H1 (cell line): ENCODE measurements around the gene COQ9. TPM values are rescaled to one million over a fixed set of nuclear protein-coding genes. Genes with fewer than 3 reads are reported as not detected.

Source experiments
- CBX8 ChIP-seq: fragments of 300-800, 300-1000 bp; sonication (generic); IDR thresholded peaks from 2 replicates; pipeline ENCODE4 v1.7.1; 2016; ENCODE audit warnings: low read depth, low read length, borderline replicate concordance
- CHD1 ChIP-seq: IDR thresholded peaks from 2 replicates; pipeline ENCODE4 v1.6.1; 2012; ENCODE audit warnings: low read depth, low read length, improper control_type of control experiment
- HDAC2 ChIP-seq, 2 experiments: fragments of 300-600 bp in 1 of 2; sonication (generic) in 1 of 2; IDR thresholded peaks; 2 replicates each; pipeline ENCODE4 v1.6.1; 2011 to 2012; ENCODE audit warnings: low read depth in 2 of 2, low read length in 2 of 2, mild to moderate bottlenecking in 2 of 2, moderate library complexity in 2 of 2, borderline replicate concordance in 1 of 2, inconsistent platforms in 1 of 2
- HDAC6 ChIP-seq: IDR thresholded peaks from one replicate; pipeline ENCODE4 v1.7.1; 2012; ENCODE audit warnings: low read depth, mild to moderate bottlenecking, inconsistent platforms, low read length, moderate library complexity
- MAFK ChIP-seq: IDR thresholded peaks from 2 replicates; pipeline ENCODE4 v1.6.1; 2012; ENCODE audit warnings: low read depth, mild to moderate bottlenecking, improper control_type of control experiment, low read length
- NANOG ChIP-seq: IDR thresholded peaks from 2 replicates; pipeline ENCODE4 v1.6.1; 2011; ENCODE audit warnings: low read length, low read depth, mild to moderate bottlenecking, inconsistent platforms; ENCODE audit not compliant: insufficient read depth, poor library complexity, severe bottlenecking
- SIX5 ChIP-seq: IDR thresholded peaks from 2 replicates; pipeline ENCODE4 v1.6.1; 2011; ENCODE audit warnings: mild to moderate bottlenecking, low read depth, low read length
- TBP ChIP-seq: IDR thresholded peaks from 2 replicates; pipeline ENCODE4 v1.6.1; 2011; ENCODE audit warnings: low read depth, low read length, improper control_type of control experiment
- polyA plus RNA-seq, 7 experiments: library from polyadenylated mRNA; depleted of rRNA in 3 of 7; stranded (reverse) in 5 of 7; unstranded in 2 of 7; fragments of >200 nt in 5 of 7; fragments of 200-250 nt in 2 of 7; gene quantifications; 1 replicate in 5 of 7; 2 replicates in 1 of 7; 4 replicates in 1 of 7; pipeline versions ENCODE4 v1.2.1 to v1.2.3, GENCODE V29; 2011 to 2013; ENCODE audit warnings: missing spikeins in 2 of 7, mixed read lengths in 2 of 7
- total RNA-seq: library from RNA; stranded (reverse); fragmentation: NEBNext Ultra II Directional; extraction: Animal tissue kit (Norgen Biotek cat#: 25700); gene quantifications from 2 replicates; pipeline ENCODE4 v1.2.1, GENCODE V29; 2021
- TF ChIP-seq, protein P1 (sequence below): IDR thresholded peaks from 2 replicates; pipeline ENCODE4 v1.6.1; 2011; ENCODE audit warnings: low read length, improper control_type of control experiment
- TF ChIP-seq, protein P2 (sequence below), 3 experiments: IDR thresholded peaks; 1 replicate in 2 of 3; 2 replicates in 1 of 3; pipeline versions ENCODE4 v1.5.1 to v1.6.1; 2011; ENCODE audit warnings: low read length in 3 of 3, mild to moderate bottlenecking in 3 of 3, inconsistent platforms in 2 of 3, low read depth in 1 of 3, moderate library complexity in 1 of 3; ENCODE audit not compliant: insufficient read depth in 1 of 3; ENCODE audit errors: control extremely low read depth in 1 of 3

The COQ9 gene
- total and polyA plus RNA-seq, 2 of the 8 experiments (the other 6 are each of a cell fraction or from before 2014, with no cell fraction given): 33.3 to 60.3 TPM

DNA sequence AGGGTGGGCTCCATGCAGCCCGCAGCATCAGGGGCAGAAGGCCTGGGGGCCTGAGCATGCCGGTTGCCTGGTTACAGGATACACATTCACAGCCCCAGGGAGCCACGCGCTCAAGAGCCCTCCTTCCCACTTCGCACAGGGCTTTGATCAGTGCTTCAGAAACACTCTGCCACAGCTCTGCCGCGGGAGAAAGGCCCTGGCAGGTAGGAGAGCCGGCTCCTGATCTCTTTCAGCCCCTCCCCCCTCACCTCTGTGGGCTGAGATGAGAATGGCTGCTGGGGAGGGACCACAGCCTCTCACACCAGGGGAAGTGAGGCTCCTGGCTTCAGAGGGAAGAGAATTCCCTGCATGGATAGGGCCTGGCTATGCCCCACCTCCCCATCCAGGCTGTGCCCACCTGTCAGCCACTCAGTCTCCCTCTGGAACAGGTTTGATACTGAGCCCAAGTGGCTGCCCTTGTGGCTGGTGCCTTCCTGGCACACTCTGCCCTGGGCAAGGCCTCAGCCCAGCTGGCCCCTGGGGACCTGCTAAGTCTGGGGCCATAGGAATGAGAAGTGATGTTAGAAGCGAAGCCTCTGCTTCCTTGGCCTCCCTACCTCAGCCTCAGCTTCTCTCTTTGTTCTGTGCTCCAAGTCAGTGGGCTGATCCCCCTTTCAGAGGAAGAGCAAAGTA lies 30.4 kb downstream of the COQ9 start (continued):
- TF ChIP-seq TBP (no peak), HDAC6 (no peak), NANOG (no peak), MAFK (no peak), CHD1 (no peak), CBX8 (no peak), HDAC2 (IDR thresholded peaks at IDR 0.05; ENCODE audit: borderline replicate concordance in 1 of 2, low read depth in 2 of 2, low read length in 2 of 2) (no peak), SIX5 (no peak)
- TF ChIP-seq, protein P1, sequence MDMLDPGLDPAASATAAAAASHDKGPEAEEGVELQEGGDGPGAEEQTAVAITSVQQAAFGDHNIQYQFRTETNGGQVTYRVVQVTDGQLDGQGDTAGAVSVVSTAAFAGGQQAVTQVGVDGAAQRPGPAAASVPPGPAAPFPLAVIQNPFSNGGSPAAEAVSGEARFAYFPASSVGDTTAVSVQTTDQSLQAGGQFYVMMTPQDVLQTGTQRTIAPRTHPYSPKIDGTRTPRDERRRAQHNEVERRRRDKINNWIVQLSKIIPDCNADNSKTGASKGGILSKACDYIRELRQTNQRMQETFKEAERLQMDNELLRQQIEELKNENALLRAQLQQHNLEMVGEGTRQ: no peak
- TF ChIP-seq, protein P2, sequence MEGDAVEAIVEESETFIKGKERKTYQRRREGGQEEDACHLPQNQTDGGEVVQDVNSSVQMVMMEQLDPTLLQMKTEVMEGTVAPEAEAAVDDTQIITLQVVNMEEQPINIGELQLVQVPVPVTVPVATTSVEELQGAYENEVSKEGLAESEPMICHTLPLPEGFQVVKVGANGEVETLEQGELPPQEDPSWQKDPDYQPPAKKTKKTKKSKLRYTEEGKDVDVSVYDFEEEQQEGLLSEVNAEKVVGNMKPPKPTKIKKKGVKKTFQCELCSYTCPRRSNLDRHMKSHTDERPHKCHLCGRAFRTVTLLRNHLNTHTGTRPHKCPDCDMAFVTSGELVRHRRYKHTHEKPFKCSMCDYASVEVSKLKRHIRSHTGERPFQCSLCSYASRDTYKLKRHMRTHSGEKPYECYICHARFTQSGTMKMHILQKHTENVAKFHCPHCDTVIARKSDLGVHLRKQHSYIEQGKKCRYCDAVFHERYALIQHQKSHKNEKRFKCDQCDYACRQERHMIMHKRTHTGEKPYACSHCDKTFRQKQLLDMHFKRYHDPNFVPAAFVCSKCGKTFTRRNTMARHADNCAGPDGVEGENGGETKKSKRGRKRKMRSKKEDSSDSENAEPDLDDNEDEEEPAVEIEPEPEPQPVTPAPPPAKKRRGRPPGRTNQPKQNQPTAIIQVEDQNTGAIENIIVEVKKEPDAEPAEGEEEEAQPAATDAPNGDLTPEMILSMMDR (IDR thresholded peaks at IDR 0.05; ENCODE audit: control extremely low read depth in 1 of 3, insufficient read depth in 1 of 3, low read depth in 1 of 3, low read length in 3 of 3): no peak
